ENCODE measurements around the gene ZNF407.

The ZNF407 gene

DNA sequence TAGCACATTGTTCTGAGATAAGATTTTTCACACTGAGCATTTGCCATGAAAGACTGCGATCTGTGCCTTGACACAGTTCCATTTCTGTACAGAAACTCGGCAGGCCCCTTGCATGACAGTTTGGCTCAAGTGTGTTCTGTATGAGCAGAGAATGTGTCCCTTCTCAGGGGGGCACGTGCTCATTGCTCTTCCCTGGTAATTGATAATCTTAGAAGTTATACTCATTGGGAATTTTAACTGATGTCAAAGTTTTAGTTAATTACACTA is 440.0 kb downstream of the ZNF407 start:
- Histone ChIP-seq H3K27me3 (ENCODE audit: control insufficient read depth, low read length) (no peaks in the 10 kb centered on the region), H3F3A (ENCODE audit: control insufficient read depth, insufficient read depth) (0 out of 2 replicates have a peak, but pooled peaks cover 2% of the 10 kb centered on the region), H3K79me2 (ENCODE audit: control insufficient read depth, low read length) (no peaks in the 10 kb centered on the region), H3K9me3 (ENCODE audit: control insufficient read depth, insufficient read depth, low read length) (no peaks in the 10 kb centered on the region), H3K36me3 (ENCODE audit: control insufficient read depth, low read length) (no peaks in the 10 kb centered on the region), H3K4me2 (ENCODE audit: low read length) (peak overlapping the region; percentile 23), H3K27ac (ENCODE audit: low read depth, low read length) (no peak overlapping the region), H3K4me3 (ENCODE audit: low read length) (no peak overlapping the region), H3K4me1 (ENCODE audit: control insufficient read depth, low read length) (peaks cover 17% of the 10 kb centered on the region), H3K9me2 (replicated peaks; ENCODE audit: control insufficient read depth, low read length) (no peaks in the 10 kb centered on the region), H4K20me1 (ENCODE audit: control insufficient read depth, insufficient read depth, low read depth, low read length) (no peaks in the 10 kb centered on the region)
- TF ChIP-seq, protein P1, sequence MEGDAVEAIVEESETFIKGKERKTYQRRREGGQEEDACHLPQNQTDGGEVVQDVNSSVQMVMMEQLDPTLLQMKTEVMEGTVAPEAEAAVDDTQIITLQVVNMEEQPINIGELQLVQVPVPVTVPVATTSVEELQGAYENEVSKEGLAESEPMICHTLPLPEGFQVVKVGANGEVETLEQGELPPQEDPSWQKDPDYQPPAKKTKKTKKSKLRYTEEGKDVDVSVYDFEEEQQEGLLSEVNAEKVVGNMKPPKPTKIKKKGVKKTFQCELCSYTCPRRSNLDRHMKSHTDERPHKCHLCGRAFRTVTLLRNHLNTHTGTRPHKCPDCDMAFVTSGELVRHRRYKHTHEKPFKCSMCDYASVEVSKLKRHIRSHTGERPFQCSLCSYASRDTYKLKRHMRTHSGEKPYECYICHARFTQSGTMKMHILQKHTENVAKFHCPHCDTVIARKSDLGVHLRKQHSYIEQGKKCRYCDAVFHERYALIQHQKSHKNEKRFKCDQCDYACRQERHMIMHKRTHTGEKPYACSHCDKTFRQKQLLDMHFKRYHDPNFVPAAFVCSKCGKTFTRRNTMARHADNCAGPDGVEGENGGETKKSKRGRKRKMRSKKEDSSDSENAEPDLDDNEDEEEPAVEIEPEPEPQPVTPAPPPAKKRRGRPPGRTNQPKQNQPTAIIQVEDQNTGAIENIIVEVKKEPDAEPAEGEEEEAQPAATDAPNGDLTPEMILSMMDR (IDR thresholded peaks at IDR 0.05; ENCODE audit: low read depth, low read length, poor library complexity, severe bottlenecking) = no peak
- no peak for TF ChIP-seq EZH2phosphoT487 (IDR thresholded peaks at IDR 0.05; ENCODE audit: borderline replicate concordance, low read length)

DNA sequence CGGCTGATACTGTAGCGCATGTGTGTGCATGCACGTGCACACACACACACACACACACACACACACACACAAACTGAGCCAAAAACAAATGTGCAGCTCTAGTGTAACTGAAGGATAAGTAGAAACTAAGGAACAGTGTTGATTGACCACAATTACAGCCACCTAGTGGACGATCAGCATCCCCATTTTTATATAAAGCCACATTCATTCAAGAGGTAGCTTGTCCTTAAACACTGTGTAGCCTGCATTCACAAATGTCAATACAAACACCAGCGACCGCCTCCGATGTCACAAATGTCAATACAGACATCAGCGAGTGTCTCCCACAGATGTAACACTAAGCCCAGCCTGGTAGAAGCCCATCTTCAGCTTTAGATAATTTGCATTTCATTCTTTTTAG is 443.9 kb downstream of the ZNF407 start:
- Histone ChIP-seq H3K27me3 (ENCODE audit: control insufficient read depth, low read length) (no peaks in the 10 kb centered on the region), H3K4me2 (ENCODE audit: low read length) (no peak overlapping the region), H3K4me1 (ENCODE audit: control insufficient read depth, low read length) (peaks cover 9% of the 10 kb centered on the region), H4K20me1 (ENCODE audit: control insufficient read depth, insufficient read depth, low read depth, low read length) (no peaks in the 10 kb centered on the region), H3K79me2 (ENCODE audit: control insufficient read depth, low read length) (no peaks in the 10 kb centered on the region), H3F3A (ENCODE audit: control insufficient read depth, insufficient read depth) (0 out of 2 replicates have a peak, but pooled peaks cover 2% of the 10 kb centered on the region), H3K9me3 (ENCODE audit: control insufficient read depth, insufficient read depth, low read length) (no peaks in the 10 kb centered on the region), H3K27ac (ENCODE audit: low read depth, low read length) (no peak overlapping the region), H3K9me2 (replicated peaks; ENCODE audit: control insufficient read depth, low read length) (no peaks in the 10 kb centered on the region), H3K4me3 (ENCODE audit: low read length) (no peak overlapping the region), H3K36me3 (ENCODE audit: control insufficient read depth, low read length) (no peaks in the 10 kb centered on the region)
- no peak for TF ChIP-seq EZH2phosphoT487 (IDR thresholded peaks at IDR 0.05; ENCODE audit: borderline replicate concordance, low read length)
- TF ChIP-seq, protein P1 (IDR thresholded peaks at IDR 0.05; ENCODE audit: low read depth, low read length, poor library complexity, severe bottlenecking) = peak; percentile 71

DNA sequence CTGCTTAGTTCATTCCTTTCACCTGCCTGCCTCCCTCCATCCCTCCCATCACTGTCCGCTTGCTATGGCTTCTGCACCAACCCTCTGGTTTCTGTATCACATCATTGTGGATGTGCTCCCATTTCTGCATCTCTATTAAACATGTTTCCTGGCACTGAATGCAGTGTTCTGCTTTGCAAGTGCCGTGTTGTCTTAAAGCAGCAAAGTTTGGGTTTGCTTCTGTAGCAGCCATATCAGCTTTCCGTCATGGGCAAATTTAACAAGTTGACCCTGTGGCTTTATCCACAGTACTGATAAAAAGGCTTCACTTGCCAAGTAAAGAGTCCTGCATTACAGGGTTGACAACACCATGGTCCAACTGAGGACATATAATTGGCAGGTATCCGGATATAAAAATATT is 445.8 kb downstream of the ZNF407 start:
- Histone ChIP-seq H4K20me1 (ENCODE audit: control insufficient read depth, insufficient read depth, low read depth, low read length) (no peaks in the 10 kb centered on the region), H3F3A (ENCODE audit: control insufficient read depth, insufficient read depth) (0 out of 2 replicates have a peak, but pooled peaks cover 2% of the 10 kb centered on the region), H3K27me3 (ENCODE audit: control insufficient read depth, low read length) (no peaks in the 10 kb centered on the region), H3K4me2 (ENCODE audit: low read length) (no peak overlapping the region), H3K79me2 (ENCODE audit: control insufficient read depth, low read length) (no peaks in the 10 kb centered on the region), H3K4me3 (ENCODE audit: low read length) (no peak overlapping the region), H3K9me3 (ENCODE audit: control insufficient read depth, insufficient read depth, low read length) (no peaks in the 10 kb centered on the region), H3K36me3 (ENCODE audit: control insufficient read depth, low read length) (no peaks in the 10 kb centered on the region), H3K27ac (ENCODE audit: low read depth, low read length) (no peak overlapping the region), H3K4me1 (ENCODE audit: control insufficient read depth, low read length) (no peaks in the 10 kb centered on the region), H3K9me2 (replicated peaks; ENCODE audit: control insufficient read depth, low read length) (no peaks in the 10 kb centered on the region)
- TF ChIP-seq EZH2phosphoT487 (IDR thresholded peaks at IDR 0.05; ENCODE audit: borderline replicate concordance, low read length) = no peak
- TF ChIP-seq, protein P1 (IDR thresholded peaks at IDR 0.05; ENCODE audit: low read depth, low read length, poor library complexity, severe bottlenecking) = no peak

DNA sequence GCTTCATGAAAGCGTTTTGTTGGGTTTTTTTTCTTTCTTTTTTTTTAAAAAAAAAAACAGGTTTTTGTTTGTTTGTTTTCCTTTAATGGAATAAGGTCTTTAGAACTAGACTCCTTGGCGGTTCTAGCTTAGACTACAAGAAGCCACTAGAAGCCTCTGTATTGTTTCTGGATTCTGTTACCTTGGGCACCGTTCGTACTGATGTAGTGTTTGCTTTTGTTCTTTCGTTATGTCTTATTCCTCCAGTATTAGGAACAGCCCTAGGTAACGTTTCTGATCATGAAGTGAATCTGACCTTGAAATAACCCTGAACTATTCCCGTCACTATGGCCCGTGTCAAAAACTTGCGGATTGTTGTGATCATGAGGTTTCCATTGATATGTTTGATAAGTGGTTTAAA is 446.6 kb downstream of the ZNF407 start:
- no peaks in the 10 kb centered on the region for H3K36me3 ChIP-seq (ENCODE audit: control insufficient read depth, low read length)

More for the DNA sequence above, 446.6 kb downstream of the ZNF407 start:
- no peaks in the 10 kb centered on the region for H4K20me1 ChIP-seq (ENCODE audit: control insufficient read depth, insufficient read depth, low read depth, low read length)
- no peak overlapping the region for H3K4me2 ChIP-seq (ENCODE audit: low read length)
- H3K27me3 ChIP-seq (ENCODE audit: control insufficient read depth, low read length) = no peaks in the 10 kb centered on the region
- no peak overlapping the region for H3K4me3 ChIP-seq (ENCODE audit: low read length)
- no peak overlapping the region for H3K27ac ChIP-seq (ENCODE audit: low read depth, low read length)
- TF ChIP-seq, protein P1 (IDR thresholded peaks at IDR 0.05; ENCODE audit: low read depth, low read length, poor library complexity, severe bottlenecking) = no peak
- TF ChIP-seq EZH2phosphoT487 (IDR thresholded peaks at IDR 0.05; ENCODE audit: borderline replicate concordance, low read length) = no peak
- 0 out of 2 replicates have a peak, but pooled peaks cover 2% of the 10 kb centered on the region for H3F3A ChIP-seq (ENCODE audit: control insufficient read depth, insufficient read depth)
- no peaks in the 10 kb centered on the region for H3K9me2 ChIP-seq (replicated peaks; ENCODE audit: control insufficient read depth, low read length)
- no peaks in the 10 kb centered on the region for H3K9me3 ChIP-seq (ENCODE audit: control insufficient read depth, insufficient read depth, low read length)
- H3K79me2 ChIP-seq (ENCODE audit: control insufficient read depth, low read length) = no peaks in the 10 kb centered on the region
- no peaks in the 10 kb centered on the region for H3K4me1 ChIP-seq (ENCODE audit: control insufficient read depth, low read length)
